Measurements from ENCODE around the gene MARF1. TPM values are rescaled to one million over a fixed set of nuclear protein-coding genes. Genes with fewer than 3 reads are reported as not detected.
A peak's percentile ranks its signal among the peaks of the same experiment; 100 is the strongest.

The MARF1 gene
- total and polyA plus RNA-seq, 9 donors: 23.1 to 95.7 (median 71.8) TPM

- TF ChIP-seq CTCF (IDR thresholded peaks at IDR 0.05) (no peak), POLR2A (IDR thresholded peaks at IDR 0.05) (no peak), EP300 (IDR thresholded peaks at IDR 0.05) (no peak)
- intact Hi-C loops (cut with DNase I): loop anchor here in 1 of 4 donors (5.0 kb wide), 1 partner anchor 63 kb away; no protein-coding TSS in a partner anchor
- H3K4me3 ChIP-seq: no peak overlapping the region
- DNase-seq: no peak
- no peaks in the 10 kb centered on the region for H3K27me3 ChIP-seq
- peak overlapping the region in 1 of 2 donors; percentile 93 for H3K27ac ChIP-seq
- H3K4me1 ChIP-seq (ENCODE audit: insufficient read depth): peaks cover 3% of the 10 kb centered on the region
- WGBS, 3 donors: 65 to 76% (median 71%) methylated on average over 9 of the region's 9 CpGs
- H3K9me3 ChIP-seq: no peaks in the 10 kb centered on the region
- H3K36me3 ChIP-seq: no peaks in the 10 kb centered on the region
Measured at GRCh38 chr16:15644267-15644961, 1.5 kb upstream of the MARF1 start.

GRCh38 chr16:15643946-15644250 lies 944 bp upstream of the MARF1 start:
- TF ChIP-seq POLR2A (IDR thresholded peaks at IDR 0.05): no peak
- TF ChIP-seq CTCF (IDR thresholded peaks at IDR 0.05): no peak
- no peak for TF ChIP-seq EP300 (IDR thresholded peaks at IDR 0.05)

GRCh38 chr16:15642557-15643047 lies 352 bp downstream of the MARF1 start:
- intact Hi-C loops (cut with DNase I): loop anchor here in 1 of 4 donors (5.0 kb wide), 1 partner anchor 65 kb away; no protein-coding TSS in a partner anchor
- Histone ChIP-seq H3K27ac (peak overlapping the region; percentile 66 to 93), H3K9me3 (no peaks in the 10 kb centered on the region), H3K36me3 (no peaks in the 10 kb centered on the region), H3K4me1 (ENCODE audit: insufficient read depth) (peaks cover 3% of the 10 kb centered on the region), H3K4me3 (peak overlapping the region; percentile 83), H3K27me3 (no peaks in the 10 kb centered on the region)
- TF ChIP-seq POLR2A (IDR thresholded peaks at IDR 0.05): no peak
- peak in 1 of 3 donors; percentile 17 for TF ChIP-seq CTCF (IDR thresholded peaks at IDR 0.05)
- DNase-seq: peak in 4 of 5 donors; percentile 72 to 81 (median 80)
- 0 to 1% (median 0%) methylated on average over 21 to 23 of the region's 23 CpGs for WGBS, 3 donors

More at GRCh38 chr16:15643946-15644250, 944 bp upstream of the MARF1 start:
- Histone ChIP-seq H3K36me3 (no peaks in the 10 kb centered on the region), H3K4me3 (peak overlapping the region; percentile 83), H3K4me1 (ENCODE audit: insufficient read depth) (peaks cover 3% of the 10 kb centered on the region), H3K9me3 (no peaks in the 10 kb centered on the region), H3K27ac (peak overlapping the region in 1 of 2 donors; percentile 93), H3K27me3 (no peaks in the 10 kb centered on the region)
- DNase-seq: no peak
- intact Hi-C loops (cut with DNase I): loop anchor here in 1 of 4 donors (5.0 kb wide), 1 partner anchor 63 kb away; no protein-coding TSS in a partner anchor
- WGBS, 3 donors: 13 to 21% (median 14%) methylated on average over 4 of the region's 4 CpGs

GRCh38 chr16:15641753-15642556 lies 999 bp downstream of the MARF1 start:
- H3K4me1 ChIP-seq (ENCODE audit: insufficient read depth): peaks cover 3% of the 10 kb centered on the region
- H3K27ac ChIP-seq: peak overlapping the region in 1 of 2 donors; percentile 93
- peak overlapping the region; percentile 83 for H3K4me3 ChIP-seq
- H3K27me3 ChIP-seq: no peaks in the 10 kb centered on the region
- H3K36me3 ChIP-seq: no peaks in the 10 kb centered on the region
- 17 to 24% (median 18%) methylated on average over 15 of the region's 15 CpGs for WGBS, 3 donors
- DNase-seq: no peak
- H3K9me3 ChIP-seq: no peaks in the 10 kb centered on the region
- TF ChIP-seq POLR2A (IDR thresholded peaks at IDR 0.05) (no peak), CTCF (IDR thresholded peaks at IDR 0.05) (no peak), EP300 (IDR thresholded peaks at IDR 0.05) (no peak)
- intact Hi-C loops (cut with DNase I): loop anchor here in 1 of 4 donors (5.0 kb wide), 1 partner anchor 65 kb away; no protein-coding TSS in a partner anchor
